Putamen (tissue), 1 donor: ENCODE data around the gene CFLAR.
"Not testable (repeated sequence)": the region's sequence is repeated elsewhere in the genome, so short reads cannot be mapped to it uniquely, and the experiment has no call there.

Experiments used
- DNase-seq: peaks from one replicate; pipeline ENCODE4 v3.0.0-alpha.2; 2016; ENCODE audit warnings: low spot score

Gene CFLAR

GRCh38 chr2:201183365-201183727, 67.4 kb downstream of the CFLAR start:
- DNase-seq, result no peak

GRCh38 chr2:201183835-201184234, 67.9 kb downstream of the CFLAR start:
- DNase-seq, result not testable (repeated sequence)

DNA sequence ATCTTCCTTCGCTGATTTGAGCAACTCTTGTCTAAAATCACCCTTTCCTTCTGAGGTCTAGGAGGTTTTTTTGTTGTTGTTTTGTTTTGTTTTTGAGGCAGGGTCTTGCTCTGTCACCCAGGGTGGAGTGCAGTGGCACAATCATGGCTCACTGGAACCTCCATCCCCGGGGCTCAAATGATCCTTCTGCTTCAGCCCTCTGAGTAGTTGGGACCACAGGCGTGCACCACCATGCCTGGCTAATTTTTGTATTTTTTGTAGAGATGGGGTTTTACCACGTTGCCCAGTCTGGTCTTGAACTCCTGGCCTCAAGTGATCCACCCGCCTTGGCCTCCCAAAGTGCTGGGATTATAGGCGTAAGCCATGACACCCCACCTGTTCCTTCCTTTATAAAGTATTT, 68.3 kb downstream of the CFLAR start:
- DNase-seq, result not testable (repeated sequence)

GRCh38 chr2:201185863-201186262, 69.9 kb downstream of the CFLAR start:
- DNase-seq, result no peak

- DNase-seq, result no peak
Observed at GRCh38 chr2:201186982-201187381, 71.0 kb downstream of the CFLAR start.

- no peak for DNase-seq
Observed at GRCh38 chr2:201188449-201188848, 72.5 kb downstream of the CFLAR start.

- peak; percentile 14 for DNase-seq
Observed at GRCh38 chr2:201191132-201191875, 75.3 kb downstream of the CFLAR start.

- no peak for DNase-seq
Observed at GRCh38 chr2:201194097-201194496, 78.1 kb downstream of the CFLAR start.

GRCh38 chr2:201195331-201195730, 79.4 kb downstream of the CFLAR start:
- DNase-seq, result no peak

DNA sequence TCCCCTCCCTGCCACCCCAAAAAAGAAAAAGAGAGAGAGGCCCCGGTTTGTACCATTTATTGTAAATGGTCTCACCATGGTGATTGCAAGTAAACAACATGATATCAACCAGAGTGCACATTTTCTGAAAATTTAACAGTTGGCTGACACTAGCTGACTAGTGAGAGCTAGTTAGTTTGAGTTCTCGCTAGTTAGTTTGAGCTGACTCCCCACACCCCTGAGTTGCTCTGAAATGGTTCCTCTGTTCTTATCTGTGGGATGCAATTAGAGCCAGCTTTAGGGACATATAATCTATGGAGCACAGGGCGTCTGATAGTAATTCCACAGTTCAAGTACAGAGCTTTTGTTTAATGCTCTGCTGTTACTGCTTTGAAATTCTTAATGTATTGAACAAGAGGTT, 80.0 kb downstream of the CFLAR start:
- no peak for DNase-seq

DNA sequence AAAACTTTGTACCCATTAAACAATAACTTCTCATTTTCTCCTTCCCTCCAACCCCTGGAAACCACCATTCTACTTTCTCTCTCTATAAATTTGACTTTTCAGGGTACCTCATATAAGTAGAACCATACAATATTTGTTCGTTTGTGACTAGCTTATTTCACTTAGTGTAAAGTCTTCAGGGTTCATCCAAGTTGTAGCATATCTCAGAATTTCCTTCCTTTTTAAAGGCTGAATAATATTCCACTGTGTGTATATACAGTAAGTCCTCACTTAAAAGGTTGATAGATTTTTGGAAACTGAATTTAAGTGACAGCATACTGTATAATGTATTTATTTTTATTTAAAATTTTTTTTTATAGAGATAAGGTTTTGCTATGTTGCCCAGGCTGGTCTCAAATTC, 80.8 kb downstream of the CFLAR start:
- no peak for DNase-seq

GRCh38 chr2:201197781-201198180, 81.8 kb downstream of the CFLAR start:
- DNase-seq, result no peak

DNA sequence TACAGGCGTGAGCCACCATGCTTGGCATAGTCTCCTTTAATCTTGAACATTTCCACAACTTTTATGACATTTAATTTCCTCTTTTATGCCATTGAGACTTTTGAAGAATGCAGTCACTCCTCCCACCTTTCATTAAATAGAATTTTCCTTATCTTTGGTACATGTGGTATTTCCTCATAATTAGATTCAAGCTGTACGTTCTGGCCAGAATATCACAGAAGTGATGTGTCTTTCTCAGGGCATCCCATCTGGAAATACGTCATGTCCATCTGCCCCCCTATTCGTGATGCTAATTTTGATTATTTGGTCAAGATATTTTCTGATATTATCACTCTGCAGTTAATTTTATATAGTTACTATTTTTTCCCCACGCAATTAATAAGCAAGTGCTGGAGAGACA, 83.9 kb downstream of the CFLAR start:
- DNase-seq, result no peak

- DNase-seq, result no peak
Observed at GRCh38 chr2:201200345-201200744, 84.4 kb downstream of the CFLAR start.

GRCh38 chr2:201201371-201201770, 85.4 kb downstream of the CFLAR start:
- DNase-seq, result no peak

DNA sequence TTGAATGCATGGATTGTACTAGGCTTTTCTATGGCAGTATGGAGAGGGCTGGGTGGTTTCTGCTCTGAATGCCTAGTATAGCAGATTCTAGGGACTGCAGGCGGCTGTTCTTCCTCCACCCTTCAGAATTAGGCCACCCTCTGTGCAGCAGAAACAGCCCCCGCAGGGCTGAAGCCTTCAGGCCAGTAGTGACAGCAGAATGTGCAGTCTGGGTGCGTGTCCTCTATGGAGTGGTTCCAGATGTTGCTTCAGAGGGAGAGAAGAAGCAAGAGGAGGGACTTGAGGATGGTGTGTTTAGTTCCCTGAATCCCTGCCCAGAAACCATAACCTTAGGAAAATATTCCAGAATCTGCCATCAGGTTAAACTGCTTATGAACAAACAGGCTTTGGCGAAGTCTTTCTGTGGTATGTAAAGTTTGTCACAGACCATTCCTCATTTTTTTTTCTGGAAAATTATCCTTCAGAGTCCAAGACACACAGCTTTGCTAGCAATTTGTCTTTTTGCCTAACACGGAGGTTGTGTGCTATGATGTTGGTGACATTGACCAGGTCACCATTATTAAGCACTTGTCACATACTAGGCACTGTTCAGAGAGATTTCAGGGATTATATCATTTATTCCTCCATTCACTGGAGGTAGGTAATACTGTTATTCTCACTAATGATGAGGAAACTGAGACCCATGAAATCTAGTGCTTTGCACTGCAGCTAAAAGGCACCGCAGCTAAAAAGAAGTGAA, 88.1 kb downstream of the CFLAR start:
- no peak for DNase-seq

- no peak for DNase-seq
Observed at GRCh38 chr2:201204655-201205514, 88.9 kb downstream of the CFLAR start.

DNA sequence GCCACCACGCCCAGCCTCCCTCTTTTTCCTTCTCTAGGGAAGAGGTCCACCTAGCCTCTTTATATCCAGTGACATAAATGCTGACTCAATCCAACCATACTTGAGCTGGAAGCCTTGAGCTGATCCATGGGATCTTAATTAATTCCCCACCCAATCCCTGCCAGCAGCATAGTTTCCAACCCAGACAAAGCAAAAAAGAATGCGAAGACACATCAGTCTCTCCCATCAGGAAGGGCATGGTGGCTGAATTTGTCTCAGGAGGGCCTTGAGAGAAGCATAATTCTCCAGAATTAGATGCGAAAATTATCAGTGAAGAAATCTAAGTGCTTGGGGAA, 89.5 kb downstream of the CFLAR start:
- no peak for DNase-seq

- no peak for DNase-seq
Observed at GRCh38 chr2:201208563-201209252, 92.7 kb downstream of the CFLAR start.

DNA sequence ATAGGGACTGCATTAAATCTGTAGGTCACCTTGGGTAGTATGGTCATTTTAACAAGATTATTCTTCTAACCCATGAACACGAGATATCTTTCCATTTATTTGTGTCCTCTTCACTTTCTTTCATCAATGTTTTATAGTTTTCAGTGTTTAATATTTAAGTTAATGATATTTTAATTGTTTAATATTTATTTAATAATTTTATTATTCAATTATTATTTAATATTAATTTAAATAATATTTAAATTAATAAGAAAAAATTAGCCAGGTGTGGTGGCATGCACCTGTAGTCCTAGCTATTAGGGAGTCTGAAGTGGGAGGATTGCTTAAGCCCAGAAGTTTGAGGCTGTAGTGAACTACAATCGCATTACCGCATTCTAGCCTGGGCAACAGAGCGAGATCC, 100.0 kb downstream of the CFLAR start:
- no peak for DNase-seq

- no peak for DNase-seq
Observed at GRCh38 chr2:201216918-201217317, 101.0 kb downstream of the CFLAR start.

DNA sequence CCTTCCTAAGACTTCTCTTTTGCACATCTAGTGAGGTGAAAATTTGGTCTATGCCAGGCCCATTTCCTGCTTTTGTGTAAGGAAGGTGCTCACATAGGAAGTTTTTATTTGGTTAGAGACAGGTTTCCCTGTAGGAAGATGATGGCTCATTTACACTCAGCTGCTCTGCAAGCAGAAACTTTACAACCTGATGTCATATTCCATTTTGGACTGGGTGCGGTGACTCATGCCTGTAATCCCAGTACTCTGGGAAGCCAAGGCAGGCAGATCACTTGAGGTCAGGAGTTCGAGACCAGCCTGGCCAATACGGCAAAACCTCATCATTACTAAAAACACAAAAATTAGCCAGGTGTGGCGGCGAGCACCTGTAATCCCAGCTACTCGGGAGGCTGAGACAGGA, 102.8 kb downstream of the CFLAR start:
- no peak for DNase-seq
